Measurements from ENCODE around the gene TPP1.

The TPP1 gene

GRCh38 chr11:6646918-6647679 lies 27.9 kb upstream of the TPP1 start:
- no peak for TF ChIP-seq CTCF (IDR thresholded peaks at IDR 0.05; ENCODE audit: insufficient read depth, low read length, poor library complexity, severe bottlenecking)
- H3K4me3 ChIP-seq (replicated peaks; ENCODE audit: low read depth, low read length) = no peak overlapping the region
- H3K36me3 ChIP-seq (ENCODE audit: control insufficient read depth, insufficient read depth, low read length) = no peaks in the 10 kb centered on the region
- H3K27me3 ChIP-seq (replicated peaks; ENCODE audit: control insufficient read depth, insufficient read depth, low read length) = no peaks in the 10 kb centered on the region
- peak; percentile 63 for DNase-seq (ENCODE audit: extremely low read depth, insufficient read length)

- no peak for TF ChIP-seq CTCF (IDR thresholded peaks at IDR 0.05; ENCODE audit: insufficient read depth, low read length, poor library complexity, severe bottlenecking)
- no peaks in the 10 kb centered on the region for H3K27me3 ChIP-seq (replicated peaks; ENCODE audit: control insufficient read depth, insufficient read depth, low read length)
- DNase-seq (ENCODE audit: extremely low read depth, insufficient read length) = no peak
- no peaks in the 10 kb centered on the region for H3K36me3 ChIP-seq (ENCODE audit: control insufficient read depth, insufficient read depth, low read length)
- H3K4me3 ChIP-seq (replicated peaks; ENCODE audit: low read depth, low read length) = no peak overlapping the region
These were observed 27.3 kb upstream of the TPP1 start for GRCh38 chr11:6646576-6646917.

- H3K4me3 ChIP-seq (replicated peaks; ENCODE audit: low read depth, low read length) = no peak overlapping the region
- no peaks in the 10 kb centered on the region for H3K36me3 ChIP-seq (ENCODE audit: control insufficient read depth, insufficient read depth, low read length)
- peak; percentile 36 for DNase-seq (ENCODE audit: extremely low read depth, insufficient read length)
- H3K27me3 ChIP-seq (replicated peaks; ENCODE audit: control insufficient read depth, insufficient read depth, low read length) = no peaks in the 10 kb centered on the region
- TF ChIP-seq CTCF (IDR thresholded peaks at IDR 0.05; ENCODE audit: insufficient read depth, low read length, poor library complexity, severe bottlenecking) = no peak
These were observed 26.8 kb upstream of the TPP1 start for GRCh38 chr11:6646071-6646470.

GRCh38 chr11:6642957-6643356 lies 23.7 kb upstream of the TPP1 start:
- H3K4me3 ChIP-seq (replicated peaks; ENCODE audit: low read depth, low read length) = no peak overlapping the region
- no peak for DNase-seq (ENCODE audit: extremely low read depth, insufficient read length)
- TF ChIP-seq CTCF (IDR thresholded peaks at IDR 0.05; ENCODE audit: insufficient read depth, low read length, poor library complexity, severe bottlenecking) = no peak
- H3K27me3 ChIP-seq (replicated peaks; ENCODE audit: control insufficient read depth, insufficient read depth, low read length) = no peaks in the 10 kb centered on the region
- no peaks in the 10 kb centered on the region for H3K36me3 ChIP-seq (ENCODE audit: control insufficient read depth, insufficient read depth, low read length)

- TF ChIP-seq CTCF (IDR thresholded peaks at IDR 0.05; ENCODE audit: insufficient read depth, low read length, poor library complexity, severe bottlenecking) = no peak
- DNase-seq (ENCODE audit: extremely low read depth, insufficient read length) = no peak
- H3K36me3 ChIP-seq (ENCODE audit: control insufficient read depth, insufficient read depth, low read length) = no peaks in the 10 kb centered on the region
- no peak overlapping the region for H3K4me3 ChIP-seq (replicated peaks; ENCODE audit: low read depth, low read length)
- no peaks in the 10 kb centered on the region for H3K27me3 ChIP-seq (replicated peaks; ENCODE audit: control insufficient read depth, insufficient read depth, low read length)
These were observed 21.9 kb upstream of the TPP1 start for GRCh38 chr11:6640985-6641701.

Measured in GM06990 (cell line).